Epithelial cell of alveolus of lung (primary cell): ENCODE measurements around the gene SMARCA2. TPM values are rescaled to one million over a fixed set of nuclear protein-coding genes. Genes with fewer than 3 reads are reported as not detected.

Experiments
- total RNA-seq: library from RNA; depleted of rRNA; stranded (reverse); fragments of >200 nt; gene quantifications from 2 replicates; pipeline ENCODE4 v1.2.1, GENCODE V29; 2015

SMARCA2 gene
- total RNA-seq = 31.8 and 46.3 TPM in 2 replicates

DNA sequence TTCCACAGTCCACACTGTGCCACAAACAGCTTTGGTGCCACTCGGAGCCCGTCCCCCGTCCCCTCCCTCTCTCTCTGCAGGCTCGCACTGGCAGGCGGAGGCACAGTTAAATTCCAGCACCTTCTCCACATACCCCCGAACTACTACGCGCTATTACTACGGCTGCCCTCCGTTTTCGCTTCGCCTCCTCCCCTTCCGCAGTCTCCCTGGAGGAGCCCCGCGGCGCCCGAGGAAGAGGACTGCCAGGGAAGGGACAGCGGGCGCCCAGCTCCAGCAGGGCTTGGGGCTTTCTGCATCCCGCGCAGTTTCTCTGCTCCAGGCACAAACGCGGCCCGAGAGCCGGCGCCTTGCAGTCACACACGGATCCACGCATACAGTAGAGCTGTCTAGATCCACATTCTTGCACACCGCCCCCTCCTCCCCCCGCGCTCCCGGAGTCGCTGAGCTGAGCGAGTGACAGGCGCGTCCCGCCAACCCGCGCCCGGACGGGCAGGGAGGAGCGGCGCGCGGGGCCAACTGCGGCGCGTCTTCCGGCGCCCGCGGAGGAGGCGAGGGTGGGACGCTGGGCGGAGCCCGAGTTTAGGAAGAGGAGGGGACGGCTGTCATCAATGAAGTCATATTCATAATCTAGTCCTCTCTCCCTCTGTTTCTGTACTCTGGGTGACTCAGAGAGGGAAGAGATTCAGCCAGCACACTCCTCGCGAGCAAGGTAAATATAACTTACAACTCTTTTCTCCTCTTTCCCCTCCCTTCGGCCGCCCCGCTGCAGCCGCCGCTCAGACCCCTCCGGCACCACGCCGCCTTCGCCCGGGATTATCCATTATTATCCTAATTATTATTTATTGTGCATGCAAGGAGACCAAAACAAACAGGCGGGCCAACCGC lies at the start of gene SMARCA2:
TSS of gene SMARCA2 (plus strand) at position 652 of the 885 bp plus-strand sequence. CDS start 13,676 bp downstream, outside the sequence.

